Prostate gland (tissue), 2 donors: ENCODE data around the gene FALEC. TPM values are rescaled to one million over a fixed set of nuclear protein-coding genes. Genes with fewer than 3 reads are reported as not detected.
A peak's percentile ranks its signal among the peaks of the same experiment; 100 is the strongest.

Experiments used
- DNase-seq: peaks from one replicate; pipeline ENCODE4 v3.0.0-alpha.2; 2019; ENCODE audit warnings: low spot score
- H3K27ac ChIP-seq, 2 donors: fragments of 200-600 bp; sonication (generic); 2 replicates each; pipeline ENCODE4 v1.5.1; 2017 to 2019
- H3K27me3 ChIP-seq: fragments of 200-600 bp; sonication (generic); replicated peaks from 2 replicates; pipeline ENCODE4 v1.5.1; 2019; ENCODE audit not compliant: insufficient read depth
- H3K36me3 ChIP-seq, 2 donors: fragments of 200-600 bp; sonication (generic); 1 replicate in 1 of 2; 2 replicates in 1 of 2; pipeline versions ENCODE4 v1.5.1 to v1.8.1; 2017 to 2019
- H3K4me1 ChIP-seq: fragments of 200-600 bp; sonication (generic); replicated peaks from 2 replicates; pipeline ENCODE4 v1.5.1; 2019
- H3K4me3 ChIP-seq, 2 donors: fragments of 200-600 bp; sonication (generic); 2 replicates each; pipeline ENCODE4 v1.5.1; 2017 to 2019
- H3K9me3 ChIP-seq: fragments of 200-600 bp; sonication (generic); 2 replicates; pipeline ENCODE4 v1.5.1; 2017
- POLR2A ChIP-seq: fragments of 450-650 bp; IDR thresholded peaks from one replicate; pipeline ENCODE4 v1.6.1; 2016; ENCODE audit warnings: antibody characterized with exemption, mild to moderate bottlenecking
- POLR2AphosphoS5 ChIP-seq: sonication (generic); formaldehyde crosslinking; IDR thresholded peaks from one replicate; pipeline ENCODE4 v1.6.1; 2017; ENCODE audit warnings: antibody characterized with exemption
- WGBS: methylation state at CpG from one replicate; pipeline ENCODE4 v1.1.5; 2018; 5-methylcytosine and 5-hydroxymethylcytosine counted together
- intact Hi-C: fragments of 100-400 bp; cut with DNase I; formaldehyde crosslinking; loops from one replicate; pipeline ENCODE4 v1.14.2; 2022
- total RNA-seq, 2 donors: library from RNA; depleted of rRNA; stranded (reverse); fragments of >200 nt; gene quantifications; one replicate each; pipeline ENCODE4 v1.1.0, GENCODE V29; 2016
- TF ChIP-seq, protein P1 (sequence below), 4 experiments: fragments of 200-600 bp in 2 of 4; fragments of 450-650 bp in 2 of 4; sonication (generic) in 2 of 4; IDR thresholded peaks; 1 replicate in 3 of 4; 2 replicates in 1 of 4; pipeline ENCODE4 v1.5.1; 2016 to 2019; ENCODE audit warnings: antibody characterized with exemption in 4 of 4, mild to moderate bottlenecking in 2 of 4, moderate library complexity in 2 of 4

The FALEC gene
- total RNA-seq, 2 donors from 2014 or later: not detected

DNA sequence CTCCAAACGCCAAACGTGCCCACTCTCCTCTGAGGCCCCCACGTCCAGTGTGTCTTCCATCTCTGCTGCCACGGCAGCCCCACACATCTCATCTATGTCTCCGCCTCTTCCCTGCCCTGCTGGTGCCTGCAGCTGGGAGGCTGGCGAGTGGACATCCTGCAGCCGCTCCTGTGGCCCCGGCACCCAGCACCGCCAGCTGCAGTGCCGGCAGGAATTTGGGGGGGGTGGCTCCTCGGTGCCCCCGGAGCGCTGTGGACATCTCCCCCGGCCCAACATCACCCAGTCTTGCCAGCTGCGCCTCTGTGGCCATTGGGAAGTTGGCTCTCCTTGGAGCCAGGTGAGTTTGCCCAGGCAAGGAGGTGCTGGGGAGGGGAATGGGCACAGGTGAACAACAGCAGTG is 42.3 kb downstream of the FALEC start:
- Histone ChIP-seq H3K4me3 (no peak overlapping the region), H3K36me3 (no peaks in the 10 kb centered on the region), H3K4me1 (peaks cover 14% of the 10 kb centered on the region), H3K27ac (no peak overlapping the region), H3K27me3 (no peaks in the 10 kb centered on the region), H3K9me3 (no peaks in the 10 kb centered on the region)
- intact Hi-C loops: loop anchor here (10.0 kb wide), 1 partner anchor 193 kb away; the partner anchor contains the start of gene RPRD2
- TF ChIP-seq POLR2A (no peak), POLR2AphosphoS5 (no peak)
- TF ChIP-seq, protein P1, sequence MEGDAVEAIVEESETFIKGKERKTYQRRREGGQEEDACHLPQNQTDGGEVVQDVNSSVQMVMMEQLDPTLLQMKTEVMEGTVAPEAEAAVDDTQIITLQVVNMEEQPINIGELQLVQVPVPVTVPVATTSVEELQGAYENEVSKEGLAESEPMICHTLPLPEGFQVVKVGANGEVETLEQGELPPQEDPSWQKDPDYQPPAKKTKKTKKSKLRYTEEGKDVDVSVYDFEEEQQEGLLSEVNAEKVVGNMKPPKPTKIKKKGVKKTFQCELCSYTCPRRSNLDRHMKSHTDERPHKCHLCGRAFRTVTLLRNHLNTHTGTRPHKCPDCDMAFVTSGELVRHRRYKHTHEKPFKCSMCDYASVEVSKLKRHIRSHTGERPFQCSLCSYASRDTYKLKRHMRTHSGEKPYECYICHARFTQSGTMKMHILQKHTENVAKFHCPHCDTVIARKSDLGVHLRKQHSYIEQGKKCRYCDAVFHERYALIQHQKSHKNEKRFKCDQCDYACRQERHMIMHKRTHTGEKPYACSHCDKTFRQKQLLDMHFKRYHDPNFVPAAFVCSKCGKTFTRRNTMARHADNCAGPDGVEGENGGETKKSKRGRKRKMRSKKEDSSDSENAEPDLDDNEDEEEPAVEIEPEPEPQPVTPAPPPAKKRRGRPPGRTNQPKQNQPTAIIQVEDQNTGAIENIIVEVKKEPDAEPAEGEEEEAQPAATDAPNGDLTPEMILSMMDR (IDR thresholded peaks at IDR 0.05): no peak
- WGBS: 87% methylated on average over 15 of the region's 15 CpGs
- DNase-seq: no peak

DNA sequence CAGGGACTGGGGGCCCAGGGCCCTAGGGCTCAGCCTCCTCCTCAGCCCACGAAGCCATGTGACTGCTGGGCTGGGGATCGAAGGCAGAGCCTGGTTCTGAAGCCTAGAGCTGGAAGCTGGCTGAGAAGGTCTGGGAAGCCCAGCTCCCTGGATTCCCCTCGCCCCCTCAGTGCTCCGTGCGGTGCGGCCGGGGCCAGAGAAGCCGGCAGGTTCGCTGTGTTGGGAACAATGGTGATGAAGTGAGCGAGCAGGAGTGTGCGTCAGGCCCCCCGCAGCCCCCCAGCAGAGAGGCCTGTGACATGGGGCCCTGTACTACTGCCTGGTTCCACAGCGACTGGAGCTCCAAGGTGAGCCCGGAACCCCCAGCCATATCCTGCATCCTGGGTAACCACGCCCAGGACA is 42.8 kb downstream of the FALEC start:
- DNase-seq: no peak
- 80% methylated on average over 15 of the region's 15 CpGs for WGBS
- Histone ChIP-seq H3K36me3 (no peaks in the 10 kb centered on the region), H3K27me3 (no peaks in the 10 kb centered on the region), H3K4me3 (no peak overlapping the region), H3K4me1 (peaks cover 19% of the 10 kb centered on the region), H3K9me3 (no peaks in the 10 kb centered on the region), H3K27ac (peak overlapping the region in 1 of 2 donors; percentile 100)
- TF ChIP-seq POLR2A (no peak), POLR2AphosphoS5 (no peak)
- TF ChIP-seq, protein P1 (IDR thresholded peaks at IDR 0.05): no peak
- intact Hi-C loops: loop anchor here (10.0 kb wide), 1 partner anchor 194 kb away; the partner anchor contains the start of gene RPRD2

DNA sequence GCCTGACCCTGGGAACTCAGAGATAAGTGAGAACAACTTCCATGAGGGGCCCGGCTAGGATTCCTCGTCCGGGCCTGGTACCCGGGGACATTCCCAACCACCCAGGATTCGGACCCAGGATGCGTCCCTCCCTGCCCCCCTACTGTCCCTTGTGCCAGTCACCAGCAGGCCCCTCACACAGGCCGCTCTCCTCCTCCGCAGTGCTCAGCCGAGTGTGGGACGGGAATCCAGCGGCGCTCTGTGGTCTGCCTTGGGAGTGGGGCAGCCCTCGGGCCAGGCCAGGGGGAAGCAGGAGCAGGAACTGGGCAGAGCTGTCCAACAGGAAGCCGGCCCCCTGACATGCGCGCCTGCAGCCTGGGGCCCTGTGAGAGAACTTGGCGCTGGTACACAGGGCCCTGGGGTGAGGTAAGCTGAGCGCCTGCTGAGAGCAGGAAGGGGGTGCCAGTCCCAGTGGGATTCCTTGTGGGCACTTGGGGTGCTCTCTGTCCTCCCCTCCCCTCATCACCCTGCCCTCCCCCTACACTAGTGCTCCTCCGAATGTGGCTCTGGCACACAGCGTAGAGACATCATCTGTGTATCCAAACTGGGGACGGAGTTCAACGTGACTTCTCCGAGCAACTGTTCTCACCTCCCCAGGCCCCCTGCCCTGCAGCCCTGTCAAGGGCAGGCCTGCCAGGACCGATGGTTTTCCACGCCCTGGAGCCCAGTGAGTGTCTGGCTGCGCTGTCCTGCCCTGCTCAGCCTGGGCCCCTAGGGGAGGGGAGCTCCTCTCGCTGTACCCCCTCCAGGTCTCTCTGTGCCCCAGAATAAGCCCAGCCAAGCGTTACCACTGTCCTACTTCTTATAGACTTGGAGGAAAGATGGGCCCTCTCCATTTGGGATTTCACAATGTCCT is 43.5 kb downstream of the FALEC start:
- Histone ChIP-seq H3K27me3 (no peaks in the 10 kb centered on the region), H3K4me1 (peaks cover 21% of the 10 kb centered on the region), H3K4me3 (no peak overlapping the region), H3K9me3 (no peaks in the 10 kb centered on the region), H3K27ac (peak overlapping the region; percentile 100), H3K36me3 (no peaks in the 10 kb centered on the region)
- no peak for TF ChIP-seq POLR2AphosphoS5
- TF ChIP-seq, protein P1 (IDR thresholded peaks at IDR 0.05): no peak
- TF ChIP-seq POLR2A: no peak
- DNase-seq: no peak
- WGBS: 69% methylated on average over 28 of the region's 28 CpGs
- intact Hi-C loops: loop anchor here (10.0 kb wide), 1 partner anchor 194 kb away; the partner anchor contains the start of gene RPRD2

DNA sequence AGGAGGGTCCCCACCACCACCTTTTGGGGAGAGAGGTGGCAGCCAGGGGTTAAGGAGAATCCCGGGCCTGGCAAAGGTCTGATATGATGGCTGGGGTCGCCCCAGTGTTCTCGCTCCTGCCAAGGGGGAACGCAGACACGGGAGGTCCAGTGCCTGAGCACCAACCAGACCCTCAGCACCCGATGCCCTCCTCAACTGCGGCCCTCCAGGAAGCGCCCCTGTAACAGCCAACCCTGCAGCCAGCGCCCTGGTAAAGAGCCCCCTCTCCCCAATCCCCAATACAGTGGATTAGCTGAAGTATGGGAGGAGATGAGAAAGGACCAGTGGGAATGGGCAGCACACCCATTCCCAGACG is 44.1 kb downstream of the FALEC start:
- Histone ChIP-seq H3K27ac (peak overlapping the region; percentile 100), H3K4me1 (peaks cover 26% of the 10 kb centered on the region), H3K9me3 (no peaks in the 10 kb centered on the region), H3K36me3 (no peaks in the 10 kb centered on the region), H3K27me3 (no peaks in the 10 kb centered on the region), H3K4me3 (no peak overlapping the region)
- no peak for TF ChIP-seq POLR2A
- no peak for DNase-seq
- WGBS: 65% methylated on average over 10 of the region's 10 CpGs
- intact Hi-C loops: loop anchor here (2.0 to 10.0 kb wide), 3 partner anchors 61 to 253 kb away; partner anchors contain the start of gene RPRD2

DNA sequence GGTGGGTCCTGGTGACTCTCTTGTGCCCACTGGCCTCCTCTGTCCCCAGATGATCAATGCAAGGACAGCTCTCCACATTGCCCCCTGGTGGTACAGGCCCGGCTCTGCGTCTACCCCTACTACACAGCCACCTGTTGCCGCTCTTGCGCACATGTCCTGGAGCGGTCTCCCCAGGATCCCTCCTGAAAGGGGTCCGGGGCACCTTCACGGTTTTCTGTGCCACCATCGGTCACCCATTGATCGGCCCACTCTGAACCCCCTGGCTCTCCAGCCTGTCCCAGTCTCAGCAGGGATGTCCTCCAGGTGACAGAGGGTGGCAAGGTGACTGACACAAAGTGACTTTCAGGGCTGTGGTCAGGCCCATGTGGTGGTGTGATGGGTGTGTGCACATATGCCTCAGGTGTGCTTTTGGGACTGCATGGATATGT is 44.5 kb downstream of the FALEC start:
- H3K27me3 ChIP-seq: no peaks in the 10 kb centered on the region
- intact Hi-C loops: loop anchor here (2.0 to 5.0 kb wide), 2 partner anchors 61 to 252 kb away; no protein-coding TSS in a partner anchor
- DNase-seq: peak; percentile 70
- WGBS: 26% methylated on average over 9 of the region's 9 CpGs
- no peaks in the 10 kb centered on the region for H3K9me3 ChIP-seq
- no peak overlapping the region for H3K4me3 ChIP-seq
- peak overlapping the region; percentile 100 for H3K27ac ChIP-seq
- H3K4me1 ChIP-seq: peaks cover 30% of the 10 kb centered on the region
- TF ChIP-seq POLR2A: no peak
- TF ChIP-seq, protein P1 (IDR thresholded peaks at IDR 0.05): peak; percentile 84 to 95 (median 90)
- H3K36me3 ChIP-seq: no peaks in the 10 kb centered on the region
